ENCODE measurements around the gene KMO.

Gene KMO

DNA sequence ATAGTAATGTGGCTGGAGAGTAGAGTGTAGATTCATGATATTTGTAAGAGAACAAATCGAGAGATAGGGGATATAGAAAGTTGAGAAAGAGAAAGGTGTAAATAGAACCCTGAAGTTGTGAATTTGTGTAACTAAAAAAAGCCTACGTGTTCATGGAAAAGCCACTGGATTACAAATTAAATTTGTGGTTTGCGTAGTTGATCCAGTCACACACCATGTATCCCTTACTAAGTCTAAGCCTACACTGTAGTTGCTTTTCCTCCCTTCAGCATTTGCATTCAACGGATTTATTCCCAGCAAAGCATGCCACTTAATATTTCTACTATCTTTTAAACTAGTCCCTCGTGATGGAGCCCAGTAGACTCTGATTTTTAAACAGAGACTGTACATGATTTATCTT lies 24.9 kb downstream of the KMO start:
- H3K4me2 ChIP-seq (ENCODE audit: low read depth, low read length, poor library complexity, severe bottlenecking), result no peak overlapping the region
- no peaks in the 10 kb centered on the region for H3K79me2 ChIP-seq (ENCODE audit: insufficient read depth, low read length)
- H3K27me3 ChIP-seq (ENCODE audit: insufficient read depth, low read length, poor library complexity, severe bottlenecking), result no peaks in the 10 kb centered on the region

DNA sequence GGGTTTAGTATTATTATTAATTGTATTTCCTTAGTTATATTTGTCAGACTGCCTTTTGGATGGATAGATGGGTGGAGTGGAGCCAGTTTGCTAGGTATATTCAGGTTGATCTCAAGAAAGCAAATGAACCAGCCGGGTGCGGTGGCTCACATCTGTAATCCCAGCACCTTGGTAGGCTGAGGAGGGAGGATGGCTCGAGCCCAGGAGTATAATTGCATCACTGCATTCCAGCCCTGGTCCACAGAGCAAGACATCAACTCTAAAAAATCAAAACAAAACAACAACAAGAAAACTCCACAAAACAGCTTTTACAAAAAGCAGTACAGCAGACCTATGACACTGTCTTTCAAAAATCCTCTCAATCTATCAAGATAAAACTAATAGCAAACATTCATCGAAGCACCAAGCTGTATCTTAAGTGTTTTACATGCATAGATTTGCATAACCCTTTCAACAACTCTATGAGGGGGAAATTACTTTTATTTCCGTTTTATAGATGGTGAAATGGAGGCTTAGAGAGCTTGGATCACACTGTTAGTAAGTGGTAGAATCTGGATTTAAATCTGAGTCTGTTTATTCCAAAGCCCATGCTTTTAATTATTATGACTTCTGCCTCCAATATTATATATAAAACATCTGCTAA lies 25.5 kb downstream of the KMO start:
- no peaks in the 10 kb centered on the region for H3K36me3 ChIP-seq (ENCODE audit: insufficient read depth, low read length)
- TF ChIP-seq, protein P1, sequence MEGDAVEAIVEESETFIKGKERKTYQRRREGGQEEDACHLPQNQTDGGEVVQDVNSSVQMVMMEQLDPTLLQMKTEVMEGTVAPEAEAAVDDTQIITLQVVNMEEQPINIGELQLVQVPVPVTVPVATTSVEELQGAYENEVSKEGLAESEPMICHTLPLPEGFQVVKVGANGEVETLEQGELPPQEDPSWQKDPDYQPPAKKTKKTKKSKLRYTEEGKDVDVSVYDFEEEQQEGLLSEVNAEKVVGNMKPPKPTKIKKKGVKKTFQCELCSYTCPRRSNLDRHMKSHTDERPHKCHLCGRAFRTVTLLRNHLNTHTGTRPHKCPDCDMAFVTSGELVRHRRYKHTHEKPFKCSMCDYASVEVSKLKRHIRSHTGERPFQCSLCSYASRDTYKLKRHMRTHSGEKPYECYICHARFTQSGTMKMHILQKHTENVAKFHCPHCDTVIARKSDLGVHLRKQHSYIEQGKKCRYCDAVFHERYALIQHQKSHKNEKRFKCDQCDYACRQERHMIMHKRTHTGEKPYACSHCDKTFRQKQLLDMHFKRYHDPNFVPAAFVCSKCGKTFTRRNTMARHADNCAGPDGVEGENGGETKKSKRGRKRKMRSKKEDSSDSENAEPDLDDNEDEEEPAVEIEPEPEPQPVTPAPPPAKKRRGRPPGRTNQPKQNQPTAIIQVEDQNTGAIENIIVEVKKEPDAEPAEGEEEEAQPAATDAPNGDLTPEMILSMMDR (conservative IDR thresholded peaks at IDR 0.05; ENCODE audit: low read length), result no peak
- TF ChIP-seq EZH2phosphoT487 (IDR thresholded peaks at IDR 0.05; ENCODE audit: borderline replicate concordance), result no peak
- no peak overlapping the region for H3K4me2 ChIP-seq (ENCODE audit: low read depth, low read length, poor library complexity, severe bottlenecking)
- H2AFZ ChIP-seq (ENCODE audit: low read length), result no peak overlapping the region
- H3K9me2 ChIP-seq (replicated peaks; ENCODE audit: low read depth, low read length), result no peaks in the 10 kb centered on the region
- no peaks in the 10 kb centered on the region for H3K4me1 ChIP-seq (ENCODE audit: insufficient read depth, low read length, poor library complexity, severe bottlenecking)
- no peaks in the 10 kb centered on the region for H3K9me3 ChIP-seq (ENCODE audit: insufficient read depth, low read depth, low read length)
- H3K4me3 ChIP-seq (ENCODE audit: low read length, poor library complexity, severe bottlenecking), result no peak overlapping the region
- H3K79me2 ChIP-seq (ENCODE audit: insufficient read depth, low read length), result no peaks in the 10 kb centered on the region
- H3K9ac ChIP-seq (ENCODE audit: low read depth, low read length, poor library complexity, severe bottlenecking), result no peak overlapping the region
- no peaks in the 10 kb centered on the region for H4K20me1 ChIP-seq (ENCODE audit: insufficient read depth, low read length, poor library complexity, severe bottlenecking)
- no peaks in the 10 kb centered on the region for H3F3A ChIP-seq (ENCODE audit: low read depth)
- no peaks in the 10 kb centered on the region for H3K27me3 ChIP-seq (ENCODE audit: insufficient read depth, low read length, poor library complexity, severe bottlenecking)

More for the DNA sequence above, 24.9 kb downstream of the KMO start:
- Histone ChIP-seq H2AFZ (ENCODE audit: low read length) (no peak overlapping the region), H3K4me3 (ENCODE audit: low read length, poor library complexity, severe bottlenecking) (no peak overlapping the region), H4K20me1 (ENCODE audit: insufficient read depth, low read length, poor library complexity, severe bottlenecking) (no peaks in the 10 kb centered on the region), H3F3A (ENCODE audit: low read depth) (no peaks in the 10 kb centered on the region), H3K4me1 (ENCODE audit: insufficient read depth, low read length, poor library complexity, severe bottlenecking) (no peaks in the 10 kb centered on the region), H3K36me3 (ENCODE audit: insufficient read depth, low read length) (no peaks in the 10 kb centered on the region), H3K9me3 (ENCODE audit: insufficient read depth, low read depth, low read length) (no peaks in the 10 kb centered on the region), H3K9me2 (replicated peaks; ENCODE audit: low read depth, low read length) (no peaks in the 10 kb centered on the region), H3K9ac (ENCODE audit: low read depth, low read length, poor library complexity, severe bottlenecking) (no peak overlapping the region)
- TF ChIP-seq, protein P1 (conservative IDR thresholded peaks at IDR 0.05; ENCODE audit: low read length), result no peak
- no peak for TF ChIP-seq EZH2phosphoT487 (IDR thresholded peaks at IDR 0.05; ENCODE audit: borderline replicate concordance)

DNA sequence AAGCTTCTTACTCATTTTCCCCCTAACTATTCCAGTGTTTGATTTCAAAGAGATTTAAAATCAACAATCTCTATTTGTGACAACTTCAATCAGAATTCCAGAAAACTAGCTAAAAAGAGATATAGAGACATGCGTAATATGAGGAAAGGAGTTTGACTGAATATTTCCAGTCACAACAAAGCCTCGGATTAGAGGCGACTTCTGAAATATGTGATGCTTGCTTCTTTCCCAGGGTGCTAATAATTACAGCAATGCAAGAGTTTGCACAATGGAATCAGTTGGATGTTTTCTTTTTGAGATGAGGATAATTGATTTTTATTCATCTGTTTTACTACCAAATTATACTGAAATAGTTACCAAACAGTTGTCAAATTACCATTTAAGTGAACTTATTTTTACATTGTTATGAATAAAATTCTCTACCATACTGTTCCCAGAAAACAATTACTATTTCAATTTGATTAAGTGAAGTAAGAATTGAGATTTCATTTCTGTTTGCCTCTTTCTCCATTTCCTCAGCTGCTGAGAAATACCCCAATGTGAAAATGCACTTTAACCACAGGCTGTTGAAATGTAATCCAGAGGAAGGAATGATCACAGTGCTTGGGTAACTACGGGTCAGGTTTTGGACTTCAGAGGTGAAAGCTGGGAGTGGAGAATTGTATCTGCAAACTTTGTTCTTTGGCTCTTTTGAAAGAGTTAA lies 28.1 kb downstream of the KMO start:
- Histone ChIP-seq H3K4me2 (ENCODE audit: low read depth, low read length, poor library complexity, severe bottlenecking) (no peak overlapping the region), H3K9me3 (ENCODE audit: insufficient read depth, low read depth, low read length) (no peaks in the 10 kb centered on the region), H3K79me2 (ENCODE audit: insufficient read depth, low read length) (no peaks in the 10 kb centered on the region), H3K36me3 (ENCODE audit: insufficient read depth, low read length) (no peaks in the 10 kb centered on the region), H3F3A (ENCODE audit: low read depth) (no peaks in the 10 kb centered on the region), H2AFZ (ENCODE audit: low read length) (no peak overlapping the region), H3K27me3 (ENCODE audit: insufficient read depth, low read length, poor library complexity, severe bottlenecking) (no peaks in the 10 kb centered on the region), H3K9me2 (replicated peaks; ENCODE audit: low read depth, low read length) (no peaks in the 10 kb centered on the region), H3K9ac (ENCODE audit: low read depth, low read length, poor library complexity, severe bottlenecking) (no peak overlapping the region), H4K20me1 (ENCODE audit: insufficient read depth, low read length, poor library complexity, severe bottlenecking) (no peaks in the 10 kb centered on the region), H3K4me3 (ENCODE audit: low read length, poor library complexity, severe bottlenecking) (no peak overlapping the region), H3K4me1 (ENCODE audit: insufficient read depth, low read length, poor library complexity, severe bottlenecking) (no peaks in the 10 kb centered on the region)
- TF ChIP-seq EZH2phosphoT487 (IDR thresholded peaks at IDR 0.05; ENCODE audit: borderline replicate concordance), result no peak
- TF ChIP-seq, protein P1 (conservative IDR thresholded peaks at IDR 0.05; ENCODE audit: low read length), result no peak
